ENCODE data around the gene PCLO. TPM values are rescaled to one million over a fixed set of nuclear protein-coding genes. Genes with fewer than 3 reads are reported as not detected.

The PCLO gene
- total and polyA plus RNA-seq, 4 donors: 0.04 to 1.1 (median 0.48) TPM

DNA sequence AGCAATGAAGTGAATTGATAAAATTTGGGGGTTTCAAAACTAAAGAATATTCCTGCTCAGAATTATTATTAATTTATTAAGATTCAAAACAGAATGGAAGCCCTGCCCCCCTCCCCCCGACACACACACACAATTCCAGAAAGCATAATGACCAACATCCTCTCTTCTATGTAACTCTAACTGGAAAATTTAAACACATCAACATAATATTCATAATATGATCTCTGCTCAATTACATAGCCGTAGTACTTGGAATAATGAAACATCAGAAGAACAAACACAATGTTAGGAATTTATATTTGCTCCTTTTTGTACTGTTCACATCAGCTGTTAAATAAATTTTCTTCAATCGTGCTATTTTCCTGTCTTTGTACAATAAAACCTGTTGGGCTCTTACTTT lies 20.8 kb downstream of the PCLO start:
- Histone ChIP-seq H3K36me3 (ENCODE audit: control insufficient read depth in 4 of 4, insufficient read depth in 3 of 4, low read depth in 1 of 4, low read length in 3 of 4) (no peaks in the 10 kb centered on the region), H3K27ac (ENCODE audit: low read depth in 1 of 2, low read length in 2 of 2) (no peak overlapping the region), H3K4me1 (ENCODE audit: control insufficient read depth in 4 of 4, insufficient read depth in 4 of 4, low read length in 3 of 4) (no peaks in the 10 kb centered on the region), H3K9me3 (ENCODE audit: control insufficient read depth in 4 of 4, low read length in 3 of 4) (no peaks in the 10 kb centered on the region), H3K9ac (ENCODE audit: low read depth in 1 of 2, low read length in 2 of 2) (no peak overlapping the region), H3K4me3 (ENCODE audit: low read depth in 1 of 3, low read length in 3 of 3) (no peak overlapping the region), H3K27me3 (ENCODE audit: control insufficient read depth in 4 of 4, insufficient read depth in 4 of 4, low read length in 3 of 4) (no peaks in the 10 kb centered on the region)
- no peak for DNase-seq (ENCODE audit: low spot score)
- no peak for TF ChIP-seq CTCF (IDR thresholded peaks at IDR 0.05; ENCODE audit: low read depth, low read length, missing input control)
- no peak for TF ChIP-seq HNF4G (IDR thresholded peaks at IDR 0.05)
- no peak for TF ChIP-seq JUND (IDR thresholded peaks at IDR 0.05)
- no peak for TF ChIP-seq YY1 (IDR thresholded peaks at IDR 0.05)
- TF ChIP-seq RAD21 (IDR thresholded peaks at IDR 0.05): no peak
- TF ChIP-seq NR2F2 (IDR thresholded peaks at IDR 0.05): no peak
- TF ChIP-seq SP1 (IDR thresholded peaks at IDR 0.05): no peak
- TF ChIP-seq, protein P1, sequence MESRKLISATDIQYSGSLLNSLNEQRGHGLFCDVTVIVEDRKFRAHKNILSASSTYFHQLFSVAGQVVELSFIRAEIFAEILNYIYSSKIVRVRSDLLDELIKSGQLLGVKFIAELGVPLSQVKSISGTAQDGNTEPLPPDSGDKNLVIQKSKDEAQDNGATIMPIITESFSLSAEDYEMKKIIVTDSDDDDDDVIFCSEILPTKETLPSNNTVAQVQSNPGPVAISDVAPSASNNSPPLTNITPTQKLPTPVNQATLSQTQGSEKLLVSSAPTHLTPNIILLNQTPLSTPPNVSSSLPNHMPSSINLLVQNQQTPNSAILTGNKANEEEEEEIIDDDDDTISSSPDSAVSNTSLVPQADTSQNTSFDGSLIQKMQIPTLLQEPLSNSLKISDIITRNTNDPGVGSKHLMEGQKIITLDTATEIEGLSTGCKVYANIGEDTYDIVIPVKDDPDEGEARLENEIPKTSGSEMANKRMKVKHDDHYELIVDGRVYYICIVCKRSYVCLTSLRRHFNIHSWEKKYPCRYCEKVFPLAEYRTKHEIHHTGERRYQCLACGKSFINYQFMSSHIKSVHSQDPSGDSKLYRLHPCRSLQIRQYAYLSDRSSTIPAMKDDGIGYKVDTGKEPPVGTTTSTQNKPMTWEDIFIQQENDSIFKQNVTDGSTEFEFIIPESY (IDR thresholded peaks at IDR 0.05): no peak
- TF ChIP-seq TAF1 (conservative IDR thresholded peaks at IDR 0.05): no peak
- TF ChIP-seq FOXA1 (IDR thresholded peaks at IDR 0.05): no peak
- TF ChIP-seq FOXA2 (IDR thresholded peaks at IDR 0.05): no peak
- TF ChIP-seq, protein P2, sequence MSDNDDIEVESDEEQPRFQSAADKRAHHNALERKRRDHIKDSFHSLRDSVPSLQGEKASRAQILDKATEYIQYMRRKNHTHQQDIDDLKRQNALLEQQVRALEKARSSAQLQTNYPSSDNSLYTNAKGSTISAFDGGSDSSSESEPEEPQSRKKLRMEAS (IDR thresholded peaks at IDR 0.05): no peak
- TF ChIP-seq RXRA (IDR thresholded peaks at IDR 0.05): no peak
- no peak for TF ChIP-seq HNF4A (conservative IDR thresholded peaks at IDR 0.05)
- WGBS: 85% methylated on average over 3 of the region's 3 CpGs

DNA sequence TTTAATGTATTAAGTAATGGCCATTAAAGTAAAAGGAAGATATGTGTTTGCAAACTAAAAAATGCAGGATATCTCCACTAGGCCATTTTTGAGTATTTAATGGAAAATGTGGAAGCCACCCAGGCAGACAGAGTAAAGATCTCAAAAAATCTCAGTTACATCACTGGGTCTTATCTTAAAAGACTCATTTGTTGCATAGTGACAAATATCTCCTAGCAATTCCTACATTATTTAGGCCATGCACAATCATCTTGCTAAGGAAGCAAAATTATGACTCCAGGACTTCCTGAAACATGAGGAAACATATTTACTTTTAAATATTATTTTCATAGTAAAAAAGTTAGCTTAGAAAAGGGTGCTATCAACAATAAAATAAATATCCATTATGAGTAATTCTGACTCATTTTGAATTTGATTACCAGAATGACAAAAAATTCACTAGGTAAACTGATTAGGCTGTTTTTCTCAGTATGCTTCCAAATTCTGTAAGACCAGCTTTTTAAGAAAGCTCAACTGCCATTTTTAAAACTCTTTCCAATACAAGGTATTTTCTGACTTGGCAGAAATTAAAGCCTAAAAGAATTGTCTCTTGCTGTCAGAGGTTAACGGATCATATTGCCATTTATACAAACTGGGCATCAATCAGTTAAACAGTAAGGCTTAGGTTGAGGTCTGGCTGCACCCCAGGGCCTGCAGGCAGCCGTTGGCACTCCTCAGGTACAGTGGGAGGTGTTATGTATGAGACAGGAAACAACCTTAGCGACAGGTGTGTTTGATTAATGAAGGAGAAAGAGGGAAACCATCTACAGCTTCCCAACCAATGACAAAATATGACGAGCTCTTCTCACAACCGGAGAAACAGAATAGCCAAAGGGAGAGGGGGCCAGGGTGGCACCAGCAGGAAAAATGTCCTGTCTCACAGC lies 31.8 kb downstream of the PCLO start:
- Histone ChIP-seq H3K36me3 (ENCODE audit: control insufficient read depth in 4 of 4, insufficient read depth in 3 of 4, low read depth in 1 of 4, low read length in 3 of 4) (no peaks in the 10 kb centered on the region), H3K9ac (ENCODE audit: low read depth in 1 of 2, low read length in 2 of 2) (no peak overlapping the region), H3K27ac (ENCODE audit: low read depth in 1 of 2, low read length in 2 of 2) (no peak overlapping the region), H3K9me3 (ENCODE audit: control insufficient read depth in 4 of 4, low read length in 3 of 4) (no peaks in the 10 kb centered on the region), H3K27me3 (ENCODE audit: control insufficient read depth in 4 of 4, insufficient read depth in 4 of 4, low read length in 3 of 4) (no peaks in the 10 kb centered on the region), H3K4me3 (ENCODE audit: low read depth in 1 of 3, low read length in 3 of 3) (no peak overlapping the region), H3K4me1 (ENCODE audit: control insufficient read depth in 4 of 4, insufficient read depth in 4 of 4, low read length in 3 of 4) (no peaks in the 10 kb centered on the region)
- 66% methylated on average over 5 of the region's 5 CpGs for WGBS
- DNase-seq (ENCODE audit: low spot score): no peak
- no peak for TF ChIP-seq TAF1 (conservative IDR thresholded peaks at IDR 0.05)
- TF ChIP-seq, protein P2 (IDR thresholded peaks at IDR 0.05): no peak
- TF ChIP-seq FOXA2 (IDR thresholded peaks at IDR 0.05): no peak
- no peak for TF ChIP-seq NR2F2 (IDR thresholded peaks at IDR 0.05)
- no peak for TF ChIP-seq EGR1 (IDR thresholded peaks at IDR 0.05; ENCODE audit: low read depth in 2 of 2)

Data from liver (tissue), 9 donors.